Measurements from ENCODE around the gene ASMTL.
"Not testable (repeated sequence)": the region's sequence is repeated elsewhere in the genome, so short reads cannot be mapped to it uniquely, and the experiment has no call there.

Gene ASMTL

GRCh38 chrX:1433646-1434357 is 18.9 kb downstream of the ASMTL start:
- no peak for DNase-seq

- no peak for DNase-seq
These were observed 22.3 kb downstream of the ASMTL start for GRCh38 chrX:1430451-1430850.

GRCh38 chrX:1427756-1428155 is 25.0 kb downstream of the ASMTL start:
- no peak for DNase-seq

GRCh38 chrX:1426321-1426720 is 26.4 kb downstream of the ASMTL start:
- not testable (repeated sequence) for DNase-seq

- DNase-seq, result no peak
These were observed 27.3 kb downstream of the ASMTL start for GRCh38 chrX:1425381-1425780.

GRCh38 chrX:1424147-1424851 is 28.4 kb downstream of the ASMTL start:
- DNase-seq, result no peak

GRCh38 chrX:1423215-1423614 is 29.5 kb downstream of the ASMTL start:
- no peak for DNase-seq

- no peak for DNase-seq
These were observed 30.6 kb downstream of the ASMTL start for GRCh38 chrX:1422135-1422465.

- DNase-seq, result no peak
These were observed 31.1 kb downstream of the ASMTL start for GRCh38 chrX:1421433-1422134.

- no peak for DNase-seq
These were observed 32.3 kb downstream of the ASMTL start for GRCh38 chrX:1420371-1420770.

- no peak for DNase-seq
These were observed 33.0 kb downstream of the ASMTL start for GRCh38 chrX:1419545-1420355.

- no peak for DNase-seq
These were observed 33.7 kb downstream of the ASMTL start for GRCh38 chrX:1418901-1419544.

- DNase-seq, result no peak
These were observed 34.6 kb downstream of the ASMTL start for GRCh38 chrX:1417921-1418771.

GRCh38 chrX:1416965-1417760 is 35.5 kb downstream of the ASMTL start:
- DNase-seq, result no peak

- no peak for DNase-seq
These were observed 36.4 kb downstream of the ASMTL start for GRCh38 chrX:1416327-1416784.

GRCh38 chrX:1412551-1413161 is 40.1 kb downstream of the ASMTL start:
- DNase-seq, result no peak

GRCh38 chrX:1411326-1411725 is 41.4 kb downstream of the ASMTL start:
- no peak for DNase-seq

- no peak for DNase-seq
These were observed 45.7 kb downstream of the ASMTL start for GRCh38 chrX:1407035-1407434.

GRCh38 chrX:1405769-1406168 is 46.9 kb downstream of the ASMTL start:
- not testable (repeated sequence) for DNase-seq

GRCh38 chrX:1403867-1404266 is 48.8 kb downstream of the ASMTL start:
- DNase-seq, result not testable (repeated sequence)
